ENCODE results near the gene THADA. TPM values are rescaled to one million over a fixed set of nuclear protein-coding genes. Genes with fewer than 3 reads are reported as not detected.

THADA gene
- total RNA-seq, 1 experiment from 2014 or later, result 27.5 TPM

DNA sequence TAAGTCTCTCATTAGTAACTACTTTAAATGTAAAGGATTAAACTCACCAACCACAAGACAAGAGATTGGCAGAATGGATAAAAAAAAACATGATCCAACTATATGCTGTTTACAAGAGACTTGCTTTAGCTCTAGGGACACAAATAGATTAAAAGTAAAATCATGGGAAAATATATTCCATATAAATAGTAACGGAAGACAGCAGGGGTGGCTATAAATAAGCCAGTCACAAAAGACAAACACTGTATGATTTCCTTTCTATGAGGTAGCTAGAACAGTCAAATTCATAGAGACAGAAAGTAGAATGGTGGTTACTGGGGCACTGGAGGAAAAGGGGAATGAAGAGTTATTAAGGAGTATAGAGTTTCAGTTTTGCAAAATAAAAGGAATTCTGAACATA lies 145.2 kb downstream of the THADA start:
- no peak for TF ChIP-seq NFE2L1 (CRISPR knock-in tag; IDR thresholded peaks at IDR 0.05)
- TF ChIP-seq JAZF1 (CRISPR knock-in tag; IDR thresholded peaks at IDR 0.05), result no peak
- TF ChIP-seq TEAD1 (CRISPR knock-in tag; IDR thresholded peaks at IDR 0.05), result no peak
- no peak for TF ChIP-seq USF2 (CRISPR knock-in tag; IDR thresholded peaks at IDR 0.05)
- no peak for TF ChIP-seq FOXK1 (CRISPR knock-in tag; IDR thresholded peaks at IDR 0.05)
- no peak for TF ChIP-seq MYBL2 (CRISPR knock-in tag; IDR thresholded peaks at IDR 0.05)
- TF ChIP-seq SMAD4 (CRISPR knock-in tag; IDR thresholded peaks at IDR 0.05), result no peak
- no peak for TF ChIP-seq SMAD3 (CRISPR knock-in tag; IDR thresholded peaks at IDR 0.05; ENCODE audit: borderline replicate concordance)
- TF ChIP-seq E2F4 (CRISPR knock-in tag; IDR thresholded peaks at IDR 0.05; ENCODE audit: borderline replicate concordance, low read depth), result no peak
- TF ChIP-seq ZNF232 (CRISPR knock-in tag; IDR thresholded peaks at IDR 0.05), result no peak
- no peak for TF ChIP-seq E2F5 (CRISPR knock-in tag; IDR thresholded peaks at IDR 0.05)
- TF ChIP-seq GABPB1 (CRISPR knock-in tag; IDR thresholded peaks at IDR 0.05), result no peak
- TF ChIP-seq ZNF671 (CRISPR knock-in tag; IDR thresholded peaks at IDR 0.05), result no peak
- TF ChIP-seq ZNF416 (CRISPR knock-in tag; IDR thresholded peaks at IDR 0.05), result no peak
- TF ChIP-seq ZNF512 (CRISPR knock-in tag; IDR thresholded peaks at IDR 0.05; ENCODE audit: borderline replicate concordance), result no peak
- TF ChIP-seq, protein P1, sequence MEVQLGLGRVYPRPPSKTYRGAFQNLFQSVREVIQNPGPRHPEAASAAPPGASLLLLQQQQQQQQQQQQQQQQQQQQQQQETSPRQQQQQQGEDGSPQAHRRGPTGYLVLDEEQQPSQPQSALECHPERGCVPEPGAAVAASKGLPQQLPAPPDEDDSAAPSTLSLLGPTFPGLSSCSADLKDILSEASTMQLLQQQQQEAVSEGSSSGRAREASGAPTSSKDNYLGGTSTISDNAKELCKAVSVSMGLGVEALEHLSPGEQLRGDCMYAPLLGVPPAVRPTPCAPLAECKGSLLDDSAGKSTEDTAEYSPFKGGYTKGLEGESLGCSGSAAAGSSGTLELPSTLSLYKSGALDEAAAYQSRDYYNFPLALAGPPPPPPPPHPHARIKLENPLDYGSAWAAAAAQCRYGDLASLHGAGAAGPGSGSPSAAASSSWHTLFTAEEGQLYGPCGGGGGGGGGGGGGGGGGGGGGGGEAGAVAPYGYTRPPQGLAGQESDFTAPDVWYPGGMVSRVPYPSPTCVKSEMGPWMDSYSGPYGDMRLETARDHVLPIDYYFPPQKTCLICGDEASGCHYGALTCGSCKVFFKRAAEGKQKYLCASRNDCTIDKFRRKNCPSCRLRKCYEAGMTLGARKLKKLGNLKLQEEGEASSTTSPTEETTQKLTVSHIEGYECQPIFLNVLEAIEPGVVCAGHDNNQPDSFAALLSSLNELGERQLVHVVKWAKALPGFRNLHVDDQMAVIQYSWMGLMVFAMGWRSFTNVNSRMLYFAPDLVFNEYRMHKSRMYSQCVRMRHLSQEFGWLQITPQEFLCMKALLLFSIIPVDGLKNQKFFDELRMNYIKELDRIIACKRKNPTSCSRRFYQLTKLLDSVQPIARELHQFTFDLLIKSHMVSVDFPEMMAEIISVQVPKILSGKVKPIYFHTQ (CRISPR knock-in tag; IDR thresholded peaks at IDR 0.05), result no peak
- no peak for TF ChIP-seq NR3C1 (CRISPR knock-in tag; conservative IDR thresholded peaks at IDR 0.05; ENCODE audit: low read depth)
- no peak for TF ChIP-seq MAX (CRISPR knock-in tag; IDR thresholded peaks at IDR 0.05)
- H3K27ac Mint-ChIP-seq, result no peak overlapping the region
- DNase-seq (ENCODE audit: low spot score), result no peak

GRCh38 chr2:43448822-43449110 lies 147.1 kb downstream of the THADA start:
- ATAC-seq (peak; percentile 11; the same call in 1 of the 2 replicates), DNase-seq (ENCODE audit: low spot score) (peak; percentile 42)
- H3K4me3 Mint-ChIP-seq, result no peak overlapping the region
- H3K27me3 Mint-ChIP-seq (ENCODE audit: low read depth), result no peaks in the 10 kb centered on the region
- peak overlapping the region; percentile 91 for H3K27ac Mint-ChIP-seq
- CTCF ChIA-PET, result no interaction called here
- no peaks in the 10 kb centered on the region for H3K36me3 Mint-ChIP-seq
- POLR2A ChIA-PET, result no interaction called here
- H3K9me3 Mint-ChIP-seq, result no peaks in the 10 kb centered on the region
- H3K4me1 Mint-ChIP-seq, result peaks cover 50% of the 10 kb centered on the region
- TF ChIP-seq MYBL2 (CRISPR knock-in tag; IDR thresholded peaks at IDR 0.05) (no peak), GRHL2 (CRISPR knock-in tag; IDR thresholded peaks at IDR 0.05; ENCODE audit: insufficient replicate concordance, severe bottlenecking) (no peak), USF2 (CRISPR knock-in tag; IDR thresholded peaks at IDR 0.05) (no peak), ELF4 (CRISPR knock-in tag; IDR thresholded peaks at IDR 0.05; ENCODE audit: low read depth) (no peak), PRRX2 (CRISPR knock-in tag; IDR thresholded peaks at IDR 0.05) (no peak), SP1 (CRISPR knock-in tag; conservative IDR thresholded peaks at IDR 0.05) (no peak), HMGA2 (CRISPR knock-in tag; IDR thresholded peaks at IDR 0.05) (no peak), SMAD3 (CRISPR knock-in tag; IDR thresholded peaks at IDR 0.05; ENCODE audit: borderline replicate concordance) (no peak), NFYB (CRISPR knock-in tag; conservative IDR thresholded peaks at IDR 0.05; ENCODE audit: low read depth) (no peak), IRF2 (CRISPR knock-in tag; IDR thresholded peaks at IDR 0.05; ENCODE audit: borderline replicate concordance, low read depth) (no peak), NFE2L1 (CRISPR knock-in tag; IDR thresholded peaks at IDR 0.05) (no peak)
- TF ChIP-seq, protein P1 (CRISPR knock-in tag; IDR thresholded peaks at IDR 0.05), result no peak

More for the DNA sequence above, 145.2 kb downstream of the THADA start:
- Mint-ChIP-seq H3K9me3 (no peaks in the 10 kb centered on the region), H3K27me3 (ENCODE audit: low read depth) (no peaks in the 10 kb centered on the region), H3K36me3 (no peaks in the 10 kb centered on the region), H3K4me3 (no peak overlapping the region), H3K4me1 (peaks cover 31% of the 10 kb centered on the region)
- ATAC-seq, result no peak
- ChIA-PET POLR2A (interaction anchor here (0.6 kb wide), 1 partner anchor 261 kb away, joined by 3 read pairs; no protein-coding TSS in a partner anchor), CTCF (interaction anchor here (0.8 kb wide), 1 partner anchor 638 kb away, joined by 3 read pairs; no protein-coding TSS in a partner anchor)
